ENCODE results near the gene TSTD2.

The TSTD2 gene

DNA sequence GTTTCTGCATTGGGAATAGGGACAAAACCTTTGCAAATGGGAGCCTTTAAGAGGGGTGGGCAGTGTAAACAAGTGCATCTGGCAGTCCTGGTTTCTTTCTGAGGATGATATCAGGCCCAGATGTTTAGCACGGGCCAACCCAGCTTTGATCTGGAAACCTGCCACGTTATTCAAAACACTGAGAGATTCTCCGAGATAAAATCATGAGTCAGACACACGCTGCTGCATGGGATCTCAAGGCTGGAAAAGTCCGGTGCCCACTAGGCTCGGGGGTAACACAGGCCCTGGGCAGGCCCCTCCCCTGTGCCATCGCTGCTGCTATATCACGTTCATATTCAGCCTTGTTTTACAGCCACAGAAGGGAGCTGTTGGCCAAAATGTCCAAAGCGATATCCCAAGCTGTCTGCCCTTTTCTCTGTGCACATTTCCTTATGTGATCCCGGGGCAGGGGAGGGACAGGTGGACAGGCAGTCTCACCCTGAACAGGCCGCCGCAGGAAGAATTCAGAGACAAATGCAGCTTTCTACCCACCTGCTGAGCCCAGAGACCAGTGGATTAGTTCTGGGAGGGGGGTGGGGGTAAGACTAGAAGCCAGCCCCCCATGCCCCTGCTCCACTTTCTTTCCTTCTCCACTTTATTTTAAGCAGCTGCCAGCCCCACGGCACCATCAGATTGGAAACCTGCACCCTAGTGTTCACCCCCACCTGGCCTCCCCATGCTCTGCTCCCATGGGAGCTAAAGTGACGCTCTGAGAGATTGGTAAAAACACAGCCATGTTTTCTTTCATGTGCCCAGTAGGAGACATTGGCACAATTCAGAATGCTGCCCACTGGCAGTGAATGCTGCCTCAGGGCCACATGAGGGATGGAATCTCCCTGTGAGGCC lies 68.6 kb downstream of the TSTD2 start:
- Histone ChIP-seq H3K36me3 (ENCODE audit: control insufficient read depth, low read length) (no peaks in the 10 kb centered on the region), H3K27ac (ENCODE audit: low read depth, low read length) (no peak overlapping the region), H3K9me3 (ENCODE audit: control insufficient read depth, insufficient read depth, low read length) (no peaks in the 10 kb centered on the region), H3K9me2 (replicated peaks; ENCODE audit: control insufficient read depth, low read length) (no peaks in the 10 kb centered on the region), H3K4me2 (ENCODE audit: low read length) (no peak overlapping the region), H3F3A (ENCODE audit: control insufficient read depth, insufficient read depth) (no peaks in the 10 kb centered on the region), H3K4me3 (ENCODE audit: low read length) (no peak overlapping the region), H4K20me1 (ENCODE audit: control insufficient read depth, insufficient read depth, low read depth, low read length) (no peaks in the 10 kb centered on the region), H3K4me1 (ENCODE audit: control insufficient read depth, low read length) (no peaks in the 10 kb centered on the region), H3K27me3 (ENCODE audit: control insufficient read depth, low read length) (no peaks in the 10 kb centered on the region; the same call in 1 of the 2 replicates), H3K79me2 (ENCODE audit: control insufficient read depth, low read length) (no peaks in the 10 kb centered on the region)
- TF ChIP-seq, protein P1, sequence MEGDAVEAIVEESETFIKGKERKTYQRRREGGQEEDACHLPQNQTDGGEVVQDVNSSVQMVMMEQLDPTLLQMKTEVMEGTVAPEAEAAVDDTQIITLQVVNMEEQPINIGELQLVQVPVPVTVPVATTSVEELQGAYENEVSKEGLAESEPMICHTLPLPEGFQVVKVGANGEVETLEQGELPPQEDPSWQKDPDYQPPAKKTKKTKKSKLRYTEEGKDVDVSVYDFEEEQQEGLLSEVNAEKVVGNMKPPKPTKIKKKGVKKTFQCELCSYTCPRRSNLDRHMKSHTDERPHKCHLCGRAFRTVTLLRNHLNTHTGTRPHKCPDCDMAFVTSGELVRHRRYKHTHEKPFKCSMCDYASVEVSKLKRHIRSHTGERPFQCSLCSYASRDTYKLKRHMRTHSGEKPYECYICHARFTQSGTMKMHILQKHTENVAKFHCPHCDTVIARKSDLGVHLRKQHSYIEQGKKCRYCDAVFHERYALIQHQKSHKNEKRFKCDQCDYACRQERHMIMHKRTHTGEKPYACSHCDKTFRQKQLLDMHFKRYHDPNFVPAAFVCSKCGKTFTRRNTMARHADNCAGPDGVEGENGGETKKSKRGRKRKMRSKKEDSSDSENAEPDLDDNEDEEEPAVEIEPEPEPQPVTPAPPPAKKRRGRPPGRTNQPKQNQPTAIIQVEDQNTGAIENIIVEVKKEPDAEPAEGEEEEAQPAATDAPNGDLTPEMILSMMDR (IDR thresholded peaks at IDR 0.05; ENCODE audit: low read depth, low read length, poor library complexity, severe bottlenecking): no peak
- no peak for TF ChIP-seq EZH2phosphoT487 (IDR thresholded peaks at IDR 0.05; ENCODE audit: borderline replicate concordance, low read length)

DNA sequence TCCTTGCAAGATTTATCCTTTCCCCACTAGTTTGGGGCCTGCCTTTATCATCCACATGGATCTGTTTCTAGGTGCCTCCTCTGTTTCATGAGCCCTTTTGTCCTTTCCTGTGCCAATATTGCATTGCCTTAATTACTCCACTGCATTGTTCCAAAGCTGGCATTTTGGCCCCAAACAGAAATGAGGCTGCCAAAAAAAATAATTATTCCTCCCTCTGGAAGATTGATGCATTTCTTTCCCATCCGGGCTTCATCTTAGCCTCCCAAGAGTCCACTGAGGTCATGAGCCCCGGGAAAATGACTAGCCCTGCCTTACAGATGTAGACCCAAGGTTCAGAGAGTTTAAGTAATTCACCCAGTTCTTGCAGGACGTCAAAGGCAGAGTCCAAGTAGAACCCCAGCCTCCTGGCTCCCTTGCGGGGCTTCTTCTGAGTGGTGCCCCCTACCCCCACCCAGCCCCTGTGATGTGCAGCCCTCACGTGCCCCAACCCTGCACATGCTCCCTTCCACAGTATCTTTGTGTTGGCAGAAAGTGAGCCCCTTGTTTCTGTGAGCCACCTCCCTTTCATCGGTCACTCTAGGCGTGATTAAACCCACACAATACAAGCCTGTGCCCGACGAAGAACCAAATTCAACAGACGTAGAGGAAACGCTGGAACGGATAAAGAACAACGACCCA lies 69.6 kb downstream of the TSTD2 start:
- Histone ChIP-seq H3K4me2 (ENCODE audit: low read length) (no peak overlapping the region), H3K4me3 (ENCODE audit: low read length) (no peak overlapping the region), H3K36me3 (ENCODE audit: control insufficient read depth, low read length) (no peaks in the 10 kb centered on the region), H3K27me3 (ENCODE audit: control insufficient read depth, low read length) (no peaks in the 10 kb centered on the region; the same call in 1 of the 2 replicates), H3K9me3 (ENCODE audit: control insufficient read depth, insufficient read depth, low read length) (no peaks in the 10 kb centered on the region), H3K4me1 (ENCODE audit: control insufficient read depth, low read length) (no peaks in the 10 kb centered on the region), H3K79me2 (ENCODE audit: control insufficient read depth, low read length) (no peaks in the 10 kb centered on the region), H3K27ac (ENCODE audit: low read depth, low read length) (no peak overlapping the region), H3F3A (ENCODE audit: control insufficient read depth, insufficient read depth) (no peaks in the 10 kb centered on the region), H3K9me2 (replicated peaks; ENCODE audit: control insufficient read depth, low read length) (no peaks in the 10 kb centered on the region), H4K20me1 (ENCODE audit: control insufficient read depth, insufficient read depth, low read depth, low read length) (no peaks in the 10 kb centered on the region)
- TF ChIP-seq, protein P1 (IDR thresholded peaks at IDR 0.05; ENCODE audit: low read depth, low read length, poor library complexity, severe bottlenecking): no peak
- TF ChIP-seq EZH2phosphoT487 (IDR thresholded peaks at IDR 0.05; ENCODE audit: borderline replicate concordance, low read length): no peak

DNA sequence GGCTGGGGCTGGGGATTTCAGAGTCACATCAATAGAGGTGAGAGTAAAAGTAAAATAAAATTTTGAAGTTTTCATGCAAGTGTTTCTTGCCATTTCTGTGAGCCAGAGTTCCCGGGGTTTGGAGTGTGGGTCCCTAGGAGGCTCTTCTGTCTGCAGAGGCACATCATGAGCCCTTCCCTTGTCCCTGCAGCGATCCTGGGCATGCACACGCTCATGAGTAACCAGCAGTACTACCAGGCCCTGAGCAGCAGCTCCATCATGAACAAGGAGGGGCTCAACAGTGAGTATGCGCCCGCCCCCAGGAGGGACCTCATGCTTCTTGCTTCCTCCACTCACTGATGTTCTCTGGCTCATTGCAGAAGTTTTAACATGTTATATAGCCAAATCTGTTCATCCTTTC lies 70.6 kb downstream of the TSTD2 start:
- no peak overlapping the region for H3K4me3 ChIP-seq (ENCODE audit: low read length)
- H3F3A ChIP-seq (ENCODE audit: control insufficient read depth, insufficient read depth): no peaks in the 10 kb centered on the region
- TF ChIP-seq, protein P1 (IDR thresholded peaks at IDR 0.05; ENCODE audit: low read depth, low read length, poor library complexity, severe bottlenecking): no peak
- TF ChIP-seq EZH2phosphoT487 (IDR thresholded peaks at IDR 0.05; ENCODE audit: borderline replicate concordance, low read length): no peak
- H3K9me2 ChIP-seq (replicated peaks; ENCODE audit: control insufficient read depth, low read length): no peaks in the 10 kb centered on the region
- H4K20me1 ChIP-seq (ENCODE audit: control insufficient read depth, insufficient read depth, low read depth, low read length): no peaks in the 10 kb centered on the region
- no peaks in the 10 kb centered on the region for H3K79me2 ChIP-seq (ENCODE audit: control insufficient read depth, low read length)
- no peaks in the 10 kb centered on the region for H3K36me3 ChIP-seq (ENCODE audit: control insufficient read depth, low read length)
- H3K27me3 ChIP-seq (ENCODE audit: control insufficient read depth, low read length): no peaks in the 10 kb centered on the region
- no peaks in the 10 kb centered on the region for H3K9me3 ChIP-seq (ENCODE audit: control insufficient read depth, insufficient read depth, low read length)
- H3K4me1 ChIP-seq (ENCODE audit: control insufficient read depth, low read length): no peaks in the 10 kb centered on the region
- no peak overlapping the region for H3K27ac ChIP-seq (ENCODE audit: low read depth, low read length)
- no peak overlapping the region for H3K4me2 ChIP-seq (ENCODE audit: low read length)
